ENCODE results near the gene CSNK2A2.

GRCh38 chr16:58120234-58120633, 77.7 kb downstream of the CSNK2A2 start:
- TF ChIP-seq CTCF (IDR thresholded peaks at IDR 0.05; ENCODE audit: low read depth, low read length) (no peak), MYC (IDR thresholded peaks at IDR 0.05; ENCODE audit: low read depth, low read length) (no peak)

Data from NB4 (cell line).